CD4-positive, alpha-beta T cell (primary cell): Measurements from ENCODE around the gene VEZF1. TPM values are rescaled to one million over a fixed set of nuclear protein-coding genes. Genes with fewer than 3 reads are reported as not detected.

Experiments used
- ATAC-seq: fragments of 200-7000 bp; cut with Tn5 transposase; one replicate; pipeline ENCODE4 v1.10.0; 2022; ENCODE audit warnings: mild to moderate bottlenecking; ENCODE audit not compliant: poor library complexity
- CTCF ChIA-PET: fragments of 350-600 bp; sonication (Branson Sonifier 250); formaldehyde crosslinking; loops from one replicate; lab custom pipeline; 2021; ENCODE audit warnings: antibody characterized with exemption, inconsistent platforms; lab: Charles Lee
- POLR2A ChIA-PET: fragments of 350-600 bp; sonication (Branson Sonifier 250); formaldehyde crosslinking; loops from one replicate; lab custom pipeline; 2021; ENCODE audit warnings: antibody characterized with exemption, inconsistent platforms; lab: Charles Lee
- DNase-seq, 14 experiments: peaks; one replicate each; pipeline ENCODE4 v3.0.0-alpha.2; 2013 to 2020; ENCODE audit warnings: mixed read lengths in 2 of 14
- H3K27ac ChIP-seq, 2 donors: one replicate each; pipeline versions ENCODE4 v1.5.1 to v1.7.0; 2013; ENCODE audit warnings: low read length in 2 of 2, low read depth in 1 of 2, mild to moderate bottlenecking in 1 of 2
- H3K27me3 ChIP-seq, 2 experiments: 1 replicate in 1 of 2; 2 replicates in 1 of 2; pipeline versions ENCODE4 v1.6.1 to v1.7.0; 2013; ENCODE audit warnings: low read length in 2 of 2, control low read depth in 1 of 2, mild to moderate bottlenecking in 1 of 2, moderate library complexity in 1 of 2; ENCODE audit not compliant: insufficient read depth in 2 of 2, control insufficient read depth in 1 of 2
- H3K36me3 ChIP-seq: one replicate; pipeline ENCODE4 v1.6.1; 2013; ENCODE audit warnings: low read length, control low read depth; ENCODE audit not compliant: insufficient read depth
- H3K4me1 ChIP-seq: one replicate; pipeline ENCODE4 v1.6.1; 2013; ENCODE audit warnings: low read length, control low read depth; ENCODE audit not compliant: insufficient read depth
- H3K4me3 ChIP-seq: one replicate; pipeline ENCODE4 v1.5.1; 2013; ENCODE audit warnings: mild to moderate bottlenecking, low read length, moderate library complexity
- H3K9me3 ChIP-seq, 2 experiments: 1 replicate in 1 of 2; 2 replicates in 1 of 2; pipeline versions ENCODE4 v1.6.1 to v1.7.0; 2013; ENCODE audit warnings: low read length in 2 of 2, mild to moderate bottlenecking in 2 of 2, control low read depth in 1 of 2, moderate library complexity in 1 of 2; ENCODE audit not compliant: control insufficient read depth in 1 of 2, insufficient read depth in 1 of 2
- H3K27ac Mint-ChIP-seq: one replicate; pipeline ENCODE4 v1.8.0; 2020; ENCODE audit warnings: mixed read lengths
- H3K27me3 Mint-ChIP-seq: one replicate; pipeline ENCODE4 v1.8.0; 2021; ENCODE audit warnings: mixed read lengths
- H3K36me3 Mint-ChIP-seq: one replicate; pipeline ENCODE4 v1.8.0; 2021; ENCODE audit warnings: low read depth, mixed read lengths
- H3K4me1 Mint-ChIP-seq: one replicate; pipeline ENCODE4 v1.8.0; 2021; ENCODE audit warnings: low read depth, mixed read lengths
- H3K4me3 Mint-ChIP-seq: one replicate; pipeline ENCODE4 v1.8.0; 2020; ENCODE audit warnings: mild to moderate bottlenecking, mixed read lengths
- H3K9me3 Mint-ChIP-seq: one replicate; pipeline ENCODE4 v1.8.0; 2020; ENCODE audit warnings: mixed read lengths
- intact Hi-C, 2 experiments: fragments of 100-400 bp; cut with DNase I in 1 of 2; cut with micrococcal nuclease in 1 of 2; formaldehyde crosslinking; loops; one replicate each; pipeline versions ENCODE4 v1.15.1 to v1.9.0; 2023 to 2025; cut with DNase I, micrococcal nuclease
- total RNA-seq, 174 experiments: library from RNA in 2 of 174; stranded (reverse) in 2 of 174; gene quantifications; one replicate each; pipeline ENCODE4 v1.2.3 and lab custom pipeline; 2021 to 2026
- TF ChIP-seq, protein P1 (sequence below): fragments of 200-600 bp; IDR thresholded peaks from one replicate; pipeline ENCODE4 v1.8.0; 2022; ENCODE audit warnings: antibody characterized with exemption, mild to moderate bottlenecking

VEZF1 gene
- total RNA-seq, 2 experiments from 2014 or later = 41.6 to 41.7 TPM

DNA sequence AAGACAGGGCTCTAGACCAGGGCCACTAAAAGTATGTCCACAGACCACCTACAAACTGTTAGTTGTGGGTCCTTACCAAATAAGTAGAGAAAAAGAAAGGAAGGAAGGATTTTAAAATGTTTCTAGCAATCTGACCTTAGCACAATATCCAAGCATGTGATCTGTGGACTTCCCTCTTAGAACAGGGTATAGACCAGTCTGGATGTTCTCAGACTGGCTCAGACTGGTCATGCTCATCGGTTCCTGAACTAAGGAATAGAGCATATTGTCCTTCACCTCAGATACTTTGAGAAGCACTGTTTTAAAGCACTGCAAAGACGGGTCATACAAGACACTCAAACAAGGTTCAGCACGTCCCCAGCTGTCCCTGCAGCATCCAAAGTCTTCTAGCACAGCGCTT, 58.7 kb downstream of the VEZF1 start:
- ChIA-PET POLR2A (no interaction called here), CTCF (no interaction called here)
- no peaks in the 10 kb centered on the region for H3K36me3 ChIP-seq
- ATAC-seq (no peak), DNase-seq (no peak)
- no peaks in the 10 kb centered on the region for H3K9me3 ChIP-seq
- H3K27ac Mint-ChIP-seq = no peak overlapping the region
- peaks cover 4% of the 10 kb centered on the region for H3K27me3 Mint-ChIP-seq
- TF ChIP-seq, protein P1, sequence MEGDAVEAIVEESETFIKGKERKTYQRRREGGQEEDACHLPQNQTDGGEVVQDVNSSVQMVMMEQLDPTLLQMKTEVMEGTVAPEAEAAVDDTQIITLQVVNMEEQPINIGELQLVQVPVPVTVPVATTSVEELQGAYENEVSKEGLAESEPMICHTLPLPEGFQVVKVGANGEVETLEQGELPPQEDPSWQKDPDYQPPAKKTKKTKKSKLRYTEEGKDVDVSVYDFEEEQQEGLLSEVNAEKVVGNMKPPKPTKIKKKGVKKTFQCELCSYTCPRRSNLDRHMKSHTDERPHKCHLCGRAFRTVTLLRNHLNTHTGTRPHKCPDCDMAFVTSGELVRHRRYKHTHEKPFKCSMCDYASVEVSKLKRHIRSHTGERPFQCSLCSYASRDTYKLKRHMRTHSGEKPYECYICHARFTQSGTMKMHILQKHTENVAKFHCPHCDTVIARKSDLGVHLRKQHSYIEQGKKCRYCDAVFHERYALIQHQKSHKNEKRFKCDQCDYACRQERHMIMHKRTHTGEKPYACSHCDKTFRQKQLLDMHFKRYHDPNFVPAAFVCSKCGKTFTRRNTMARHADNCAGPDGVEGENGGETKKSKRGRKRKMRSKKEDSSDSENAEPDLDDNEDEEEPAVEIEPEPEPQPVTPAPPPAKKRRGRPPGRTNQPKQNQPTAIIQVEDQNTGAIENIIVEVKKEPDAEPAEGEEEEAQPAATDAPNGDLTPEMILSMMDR = no peak
- no peaks in the 10 kb centered on the region for H3K4me1 Mint-ChIP-seq
- H3K4me3 Mint-ChIP-seq = no peak overlapping the region
- intact Hi-C loops = no loop called here
- H3K4me1 ChIP-seq = no peaks in the 10 kb centered on the region
- H3K27ac ChIP-seq = no peak overlapping the region
- no peaks in the 10 kb centered on the region for H3K36me3 Mint-ChIP-seq
- no peak overlapping the region for H3K4me3 ChIP-seq
- H3K27me3 ChIP-seq = peaks cover 5 to 11% of the 10 kb centered on the region in 2 experiments
- H3K9me3 Mint-ChIP-seq = no peaks in the 10 kb centered on the region

DNA sequence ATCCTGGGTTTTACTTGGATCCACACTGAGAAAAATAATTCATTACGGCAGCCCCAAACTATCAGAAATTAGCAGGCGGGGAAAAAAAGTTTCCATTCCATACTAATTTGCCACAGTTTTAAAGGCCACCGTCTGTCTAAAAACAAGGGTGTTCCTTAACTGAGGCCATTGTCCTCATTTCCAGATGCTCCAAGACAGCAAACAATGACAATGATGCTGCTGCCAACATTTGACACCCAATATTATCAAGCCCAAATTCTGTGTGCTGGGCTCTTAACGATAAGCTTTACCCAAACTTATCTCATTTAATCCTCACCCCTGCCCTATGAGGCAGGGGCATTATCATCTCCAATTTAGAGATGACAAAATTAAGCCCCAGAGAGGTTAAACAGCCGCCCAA, 59.1 kb downstream of the VEZF1 start:
- ATAC-seq = no peak
- H3K4me1 ChIP-seq = no peaks in the 10 kb centered on the region
- DNase-seq = no peak
- no peak overlapping the region for H3K27ac ChIP-seq
- Mint-ChIP-seq H3K9me3 (no peaks in the 10 kb centered on the region), H3K27me3 (peaks cover 4% of the 10 kb centered on the region), H3K4me1 (no peaks in the 10 kb centered on the region), H3K4me3 (no peak overlapping the region), H3K36me3 (no peaks in the 10 kb centered on the region), H3K27ac (no peak overlapping the region)
- TF ChIP-seq, protein P1 = no peak
- H3K36me3 ChIP-seq = no peaks in the 10 kb centered on the region
- H3K9me3 ChIP-seq = no peaks in the 10 kb centered on the region
- ChIA-PET POLR2A (no interaction called here), CTCF (no interaction called here)
- intact Hi-C loops = no loop called here
- H3K4me3 ChIP-seq = no peak overlapping the region
- peaks cover 5 to 11% of the 10 kb centered on the region in 2 experiments for H3K27me3 ChIP-seq

DNA sequence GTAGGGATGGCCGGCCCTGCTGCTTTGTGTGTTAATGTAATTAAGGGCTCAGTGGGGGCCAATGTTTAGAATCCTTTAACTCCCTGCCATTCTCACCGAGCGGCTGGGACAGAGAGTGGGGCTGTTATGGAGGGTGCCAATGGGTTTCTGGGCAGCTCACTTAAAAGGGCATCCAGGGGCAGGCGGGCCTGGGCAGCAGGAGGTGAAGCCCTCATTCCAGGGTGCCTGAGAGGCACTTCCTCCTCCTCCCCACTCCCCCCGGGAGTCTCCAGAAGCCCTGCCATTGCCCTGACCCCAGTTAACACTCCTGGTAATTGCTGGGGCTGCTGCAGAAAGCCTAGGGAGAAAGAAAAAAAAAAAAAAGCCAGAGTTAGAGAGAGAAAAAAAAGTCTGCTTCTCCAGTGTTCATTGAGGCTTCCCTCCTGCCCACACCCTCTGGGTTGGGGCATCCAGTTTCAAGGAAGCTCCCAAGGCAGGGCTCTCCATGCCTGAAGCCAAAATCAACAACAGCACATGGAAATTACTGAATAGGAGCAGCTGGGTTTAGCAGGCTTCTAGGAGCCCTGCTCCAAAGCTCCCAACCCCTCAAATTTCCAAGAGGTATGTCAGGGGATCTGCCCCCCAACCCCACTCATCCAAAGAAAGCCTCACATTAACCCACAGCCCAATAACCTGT, 60.9 kb downstream of the VEZF1 start:
- Mint-ChIP-seq H3K27ac (no peak overlapping the region), H3K9me3 (no peaks in the 10 kb centered on the region), H3K36me3 (no peaks in the 10 kb centered on the region), H3K4me3 (no peak overlapping the region), H3K27me3 (peaks cover 4% of the 10 kb centered on the region), H3K4me1 (no peaks in the 10 kb centered on the region)
- H3K9me3 ChIP-seq = no peaks in the 10 kb centered on the region
- POLR2A ChIA-PET = no interaction called here
- H3K36me3 ChIP-seq = no peaks in the 10 kb centered on the region
- TF ChIP-seq, protein P1 = no peak
- peaks cover 4% of the 10 kb centered on the region for H3K4me1 ChIP-seq
- H3K27me3 ChIP-seq = peaks cover 5 to 11% of the 10 kb centered on the region in 2 experiments
- CTCF ChIA-PET = no interaction called here
- DNase-seq = no peak
- H3K27ac ChIP-seq = no peak overlapping the region
- no peak for ATAC-seq
- no peak overlapping the region for H3K4me3 ChIP-seq
- intact Hi-C loops = no loop called here
